Measurements from ENCODE around the gene LENEP. TPM values are rescaled to one million over a fixed set of nuclear protein-coding genes. Genes with fewer than 3 reads are reported as not detected.

Gene LENEP
- total RNA-seq, 1 experiment from 2014 or later: 2.8 TPM

DNA sequence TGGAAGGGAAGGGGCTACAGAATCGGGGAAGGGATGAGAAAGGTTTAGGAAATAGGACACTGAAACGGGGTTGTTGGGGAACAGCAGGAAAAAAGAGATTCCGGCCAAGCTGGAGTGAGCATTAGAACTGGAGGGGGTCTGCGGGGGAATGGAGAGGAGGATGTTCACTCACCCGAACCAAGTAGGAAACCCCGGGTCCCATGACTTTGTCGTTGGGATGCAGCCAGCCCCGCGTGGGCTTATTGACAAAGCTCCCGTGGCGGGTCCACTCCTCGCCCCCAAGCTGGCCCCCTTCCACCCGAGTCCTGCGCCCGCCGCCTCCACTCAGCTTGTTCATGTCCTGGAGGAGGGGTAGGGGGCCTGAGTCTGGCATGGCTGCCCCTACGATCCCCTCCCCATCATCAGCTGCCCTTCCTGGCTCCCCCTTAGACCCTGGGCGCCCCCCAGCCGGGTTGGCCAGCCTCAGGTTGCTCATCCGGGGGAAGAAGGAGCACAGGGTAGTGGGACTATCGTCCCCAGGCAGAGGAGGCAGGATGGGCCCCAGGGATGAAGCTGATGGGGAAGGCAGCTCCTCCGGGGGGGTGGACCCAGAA, 23.4 kb upstream of the LENEP start:
- TF ChIP-seq CTCF (conservative IDR thresholded peaks at IDR 0.05): no peak
- H3K9ac ChIP-seq (ENCODE audit: extremely low read depth, insufficient read length, low read length): peak overlapping the region; percentile 59
- H3K9me3 ChIP-seq (ENCODE audit: control insufficient read depth, low read depth, low read length): no peaks in the 10 kb centered on the region
- Mint-ChIP-seq H3K27ac (peak overlapping the region; percentile 33 to 95 (median 50); a peak in 6 of 7 replicates), H3K27me3 (ENCODE audit: low read depth) (no peaks in the 10 kb centered on the region), H3K4me3 (peak overlapping the region in 1 of 2 experiments; percentile 96; a peak in 4 of 5 replicates), H3K9me3 (no peaks in the 10 kb centered on the region), H3K4me1 (peaks cover 40 to 43% of the 10 kb centered on the region in 2 experiments), H3K36me3 (ENCODE audit: insufficient read depth in 1 of 3, low read depth in 3 of 3) (peaks cover 29 to 44% (median 36%) of the 10 kb centered on the region in 3 experiments)
- peaks cover 2% of the 10 kb centered on the region for H4K20me1 ChIP-seq (ENCODE audit: control insufficient read depth, insufficient read depth, insufficient read length)
- H3K4me1 ChIP-seq (ENCODE audit: insufficient read depth, low read length): peaks cover 4% of the 10 kb centered on the region; the same call in 1 of the 2 replicates
- H3K4ac ChIP-seq (ENCODE audit: low read depth, low read length): no peak overlapping the region
- no peak overlapping the region for H3K23ac ChIP-seq (ENCODE audit: insufficient read length, low read depth, low read length)
- no peak overlapping the region for H2BK12ac ChIP-seq (ENCODE audit: insufficient read length, low read depth, low read length)
- no peak for DNase-seq
- H2BK15ac ChIP-seq (ENCODE audit: low read depth, low read length): no peak overlapping the region
- H2BK20ac ChIP-seq (ENCODE audit: low read depth, low read length, poor library complexity, severe bottlenecking): no peak overlapping the region
- no peak overlapping the region for H4K5ac ChIP-seq (ENCODE audit: insufficient read length, low read depth, low read length)
- no peak overlapping the region for H2AFZ ChIP-seq (ENCODE audit: low read length)
- H4K91ac ChIP-seq (ENCODE audit: insufficient read length, low read depth, low read length): no peak overlapping the region
- no peak overlapping the region for H2BK5ac ChIP-seq (ENCODE audit: insufficient read length, low read length)
- peak overlapping the region; percentile 27 for H3K18ac ChIP-seq (ENCODE audit: insufficient read length, low read depth, low read length)
- H3K79me2 ChIP-seq (ENCODE audit: insufficient read depth, low read length): peaks cover 10% of the 10 kb centered on the region; the same call in 1 of the 2 replicates
- H3K56ac ChIP-seq (ENCODE audit: insufficient read length, low read depth, low read length): no peak overlapping the region
- no CpG with 5 or more reads among the region's 22 CpGs for WGBS (ENCODE audit: extremely low coverage, insufficient read length, low lambda C conversion rate)
- H3T11ph ChIP-seq (ENCODE audit: low read length): no peak overlapping the region
- peak overlapping the region; percentile 77 for H3K4me2 ChIP-seq (ENCODE audit: insufficient read depth, insufficient read length, low read length)
- H4K8ac ChIP-seq (replicated peaks; ENCODE audit: insufficient read length, low read depth, low read length): no peak overlapping the region
- peak overlapping the region; percentile 54; the same call in 1 of the 2 replicates for H3K14ac ChIP-seq (ENCODE audit: insufficient read depth, low read length)
- peaks cover 7% of the 10 kb centered on the region for H3K79me1 ChIP-seq (ENCODE audit: insufficient read depth, low read depth, low read length, poor library complexity, severe bottlenecking)
- no peak overlapping the region for H3K27ac ChIP-seq (ENCODE audit: insufficient read length, low read depth, low read length)
- H3K27me3 ChIP-seq (ENCODE audit: insufficient read depth, low read length): no peaks in the 10 kb centered on the region
- H3K23me2 ChIP-seq (ENCODE audit: insufficient read length, low read depth, low read length, poor library complexity, severe bottlenecking): peaks cover 31% of the 10 kb centered on the region
- H2BK120ac ChIP-seq (ENCODE audit: low read depth, low read length, poor library complexity, severe bottlenecking): no peak overlapping the region
- H2AK5ac ChIP-seq (ENCODE audit: insufficient read length, low read length): no peak overlapping the region
